ENCODE data around the gene PELI2.

Gene PELI2

DNA sequence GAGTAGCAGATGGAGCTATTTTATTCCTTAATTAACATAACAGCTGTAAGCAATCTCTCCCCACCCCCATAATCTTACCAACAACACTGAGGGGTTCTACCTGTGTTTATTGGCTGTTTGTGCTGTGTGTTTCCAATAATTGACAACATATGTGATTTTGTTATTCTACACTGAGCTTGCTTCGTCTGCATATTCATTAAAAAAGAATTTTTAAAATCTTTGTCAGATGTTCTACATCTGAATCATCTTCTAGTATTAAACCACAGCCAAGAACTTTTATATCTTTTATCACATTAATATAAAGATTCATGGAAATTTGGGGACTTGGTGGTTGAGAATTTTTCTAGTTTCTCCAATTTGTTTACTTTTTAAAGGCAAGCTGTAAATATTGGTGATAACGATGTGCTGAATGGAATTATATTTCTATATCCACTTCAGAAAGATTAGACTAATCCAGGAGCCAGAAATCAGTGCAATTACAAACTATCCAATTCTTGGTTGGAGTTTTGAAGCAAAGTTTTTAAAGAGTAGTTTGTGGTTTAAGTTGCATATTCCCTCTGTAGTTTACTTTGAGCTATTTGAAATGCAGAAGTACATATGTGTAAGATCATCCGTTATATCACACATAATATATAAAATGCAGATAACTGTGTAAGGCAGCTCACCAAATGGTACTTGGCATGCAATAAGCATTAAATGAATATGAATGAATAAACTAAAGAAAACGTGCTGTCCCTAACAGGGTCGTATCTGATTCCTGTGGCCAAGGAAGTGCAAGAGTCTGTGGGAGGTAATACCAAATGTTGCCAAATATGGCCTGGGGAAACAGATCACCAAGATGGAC is 206.9 kb downstream of the PELI2 start:
- H3K27ac ChIP-seq, result no peak overlapping the region
- TF ChIP-seq, protein P1, sequence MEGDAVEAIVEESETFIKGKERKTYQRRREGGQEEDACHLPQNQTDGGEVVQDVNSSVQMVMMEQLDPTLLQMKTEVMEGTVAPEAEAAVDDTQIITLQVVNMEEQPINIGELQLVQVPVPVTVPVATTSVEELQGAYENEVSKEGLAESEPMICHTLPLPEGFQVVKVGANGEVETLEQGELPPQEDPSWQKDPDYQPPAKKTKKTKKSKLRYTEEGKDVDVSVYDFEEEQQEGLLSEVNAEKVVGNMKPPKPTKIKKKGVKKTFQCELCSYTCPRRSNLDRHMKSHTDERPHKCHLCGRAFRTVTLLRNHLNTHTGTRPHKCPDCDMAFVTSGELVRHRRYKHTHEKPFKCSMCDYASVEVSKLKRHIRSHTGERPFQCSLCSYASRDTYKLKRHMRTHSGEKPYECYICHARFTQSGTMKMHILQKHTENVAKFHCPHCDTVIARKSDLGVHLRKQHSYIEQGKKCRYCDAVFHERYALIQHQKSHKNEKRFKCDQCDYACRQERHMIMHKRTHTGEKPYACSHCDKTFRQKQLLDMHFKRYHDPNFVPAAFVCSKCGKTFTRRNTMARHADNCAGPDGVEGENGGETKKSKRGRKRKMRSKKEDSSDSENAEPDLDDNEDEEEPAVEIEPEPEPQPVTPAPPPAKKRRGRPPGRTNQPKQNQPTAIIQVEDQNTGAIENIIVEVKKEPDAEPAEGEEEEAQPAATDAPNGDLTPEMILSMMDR (IDR thresholded peaks at IDR 0.05), result no peak
- TF ChIP-seq ZFX (IDR thresholded peaks at IDR 0.05; ENCODE audit: borderline replicate concordance), result no peak

DNA sequence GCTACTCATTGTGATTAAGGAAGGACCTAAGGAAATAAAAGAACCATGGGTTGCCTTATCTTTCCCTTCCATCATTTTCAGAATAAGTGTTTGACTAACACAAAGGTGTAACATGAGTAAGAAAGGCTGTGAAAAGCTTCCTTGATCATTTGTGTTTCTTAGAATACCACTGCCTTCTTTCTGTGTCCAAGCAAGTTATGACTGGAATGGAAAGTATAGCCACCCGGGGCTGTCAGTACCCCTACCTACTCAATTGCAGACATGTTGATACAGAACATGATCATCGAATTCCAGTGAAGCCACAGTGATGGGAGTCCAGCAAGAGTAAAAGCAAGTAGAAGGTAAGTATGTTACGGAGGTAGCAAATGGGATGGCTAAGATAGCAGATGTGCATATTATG is 209.8 kb downstream of the PELI2 start:
- TF ChIP-seq ZFX (IDR thresholded peaks at IDR 0.05; ENCODE audit: borderline replicate concordance), result no peak
- TF ChIP-seq, protein P1 (IDR thresholded peaks at IDR 0.05), result no peak
- H3K27ac ChIP-seq, result no peak overlapping the region

DNA sequence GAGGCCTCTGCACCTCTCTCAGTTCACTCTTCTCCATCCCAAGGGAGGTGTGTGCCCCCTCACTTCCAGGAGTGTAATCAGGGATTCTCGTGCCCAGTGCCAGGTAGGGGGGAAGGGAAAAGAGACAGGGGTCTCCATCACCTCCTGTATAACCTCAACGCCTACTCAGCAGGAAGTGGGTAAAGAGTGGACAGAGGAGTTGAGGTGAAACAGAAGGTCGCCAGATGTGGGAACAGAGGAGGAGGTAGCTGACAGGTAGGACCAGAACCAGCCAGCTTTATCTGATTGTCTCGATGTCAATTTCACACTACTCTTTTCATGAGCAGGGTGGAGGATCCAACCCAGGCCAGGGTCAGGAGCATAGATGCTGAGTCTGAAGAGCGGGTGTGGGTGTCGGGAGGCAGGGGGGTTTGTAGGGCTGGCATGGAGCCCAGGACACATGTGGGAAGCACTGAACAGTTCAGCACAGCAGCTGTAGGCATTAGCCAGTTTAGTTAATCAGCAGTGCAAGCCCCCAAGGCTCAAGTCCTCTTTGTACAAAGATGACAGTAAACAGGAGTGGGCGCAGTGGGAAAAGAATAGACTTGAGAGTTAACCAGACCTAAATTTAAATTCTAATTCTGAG is 213.5 kb downstream of the PELI2 start:
- TF ChIP-seq, protein P1 (IDR thresholded peaks at IDR 0.05), result no peak
- no peak for TF ChIP-seq ZFX (IDR thresholded peaks at IDR 0.05; ENCODE audit: borderline replicate concordance)
- no peak overlapping the region for H3K27ac ChIP-seq

DNA sequence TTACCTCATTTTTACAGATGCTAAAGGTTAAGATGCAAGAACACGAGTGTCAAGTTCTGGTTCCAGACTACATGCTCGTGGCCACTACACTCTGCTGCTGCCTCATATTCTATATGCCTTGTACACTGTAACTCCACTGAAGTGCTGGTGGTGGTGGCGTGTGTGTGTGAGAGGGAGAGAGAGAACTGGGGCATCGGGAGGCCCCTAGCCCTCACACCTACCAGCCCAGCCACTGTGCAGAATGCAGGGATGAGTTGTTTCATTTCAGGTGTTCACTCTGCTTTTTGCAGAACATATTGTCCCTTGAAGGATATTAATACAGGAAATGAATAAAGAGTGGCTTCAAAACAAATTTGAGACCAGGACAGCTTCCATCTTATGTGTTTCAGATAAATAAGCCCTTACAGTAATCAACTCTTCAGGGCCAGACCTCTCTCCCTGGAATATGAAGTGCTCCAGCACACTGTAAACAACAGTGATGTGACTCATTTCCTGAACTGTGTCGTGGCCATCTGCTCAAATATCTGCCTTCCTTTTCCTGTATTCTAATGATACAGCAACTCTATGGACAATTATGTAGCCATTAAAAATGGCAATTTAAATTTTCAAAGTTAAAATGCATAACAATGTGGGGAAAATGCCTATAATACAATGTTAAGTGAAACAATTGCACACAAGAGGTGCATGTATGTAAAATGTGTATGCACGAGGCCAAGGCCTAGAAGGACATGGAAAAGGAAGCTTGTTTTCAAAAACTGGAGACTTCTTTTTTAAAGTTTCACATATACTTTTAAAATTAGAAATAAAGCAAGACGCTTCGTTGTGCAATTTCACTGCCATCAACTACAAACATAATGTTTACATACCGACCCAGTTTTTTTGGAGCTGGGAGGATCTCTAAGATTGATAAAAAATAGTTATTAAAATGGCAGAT is 215.4 kb downstream of the PELI2 start:
- no peak for TF ChIP-seq ZFX (IDR thresholded peaks at IDR 0.05; ENCODE audit: borderline replicate concordance)
- TF ChIP-seq, protein P1 (IDR thresholded peaks at IDR 0.05), result no peak
- H3K27ac ChIP-seq, result no peak overlapping the region

DNA sequence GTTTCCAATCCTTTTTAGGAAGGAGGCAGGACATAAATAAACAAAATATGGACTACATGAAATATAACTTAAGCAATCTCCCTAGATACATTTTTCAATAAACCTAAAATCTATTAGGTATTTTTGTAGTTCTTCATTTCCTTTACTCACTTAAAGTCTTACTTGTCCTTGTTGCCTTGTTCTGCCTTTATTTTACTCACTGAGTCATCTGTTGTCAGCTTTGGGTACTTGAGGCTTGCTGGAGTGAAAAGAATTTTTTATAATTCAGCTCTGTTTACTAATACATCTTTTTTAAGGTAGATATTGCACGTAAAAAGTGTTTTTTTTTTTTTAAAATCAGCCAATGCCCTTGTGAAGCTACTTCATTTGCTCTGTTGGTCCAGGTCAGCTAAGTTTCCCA is 216.2 kb downstream of the PELI2 start:
- H3K27ac ChIP-seq, result no peak overlapping the region
- TF ChIP-seq ZFX (IDR thresholded peaks at IDR 0.05; ENCODE audit: borderline replicate concordance), result no peak
- TF ChIP-seq, protein P1 (IDR thresholded peaks at IDR 0.05), result no peak

DNA sequence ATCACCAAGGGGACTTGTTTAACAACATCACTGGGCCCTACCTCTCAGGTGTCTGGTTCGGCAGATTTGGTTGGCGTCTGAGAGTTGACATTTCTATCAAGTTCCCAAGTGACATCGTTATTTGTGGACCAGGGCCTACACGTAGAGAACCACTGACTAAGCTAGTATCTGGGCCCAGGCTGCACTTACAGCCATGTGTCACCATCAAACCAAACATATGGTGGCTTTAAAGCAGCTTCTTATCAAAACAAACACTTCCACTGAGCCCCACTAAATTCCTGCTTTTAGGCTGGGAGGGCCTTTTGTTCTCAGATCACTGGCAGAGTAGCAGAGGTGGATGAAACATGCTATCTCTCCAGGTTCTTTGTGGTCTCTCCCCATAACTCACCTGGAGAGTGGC is 220.5 kb downstream of the PELI2 start:
- TF ChIP-seq, protein P1 (IDR thresholded peaks at IDR 0.05), result no peak
- H3K27ac ChIP-seq, result no peak overlapping the region

All from 22Rv1 (cell line).